Mesodermal cell (in vitro differentiated cells): ENCODE results near the gene CALML3.

Experiments used
- H3K27ac ChIP-seq: 2 replicates; pipeline ENCODE4 v1.7.0; 2013; ENCODE audit warnings: mild to moderate bottlenecking, low read depth, low read length, moderate library complexity; ENCODE audit not compliant: severe bottlenecking
- H3K36me3 ChIP-seq: 2 replicates; pipeline ENCODE4 v1.7.1; 2013; ENCODE audit warnings: mild to moderate bottlenecking, low read length, moderate library complexity; ENCODE audit not compliant: control insufficient read depth, insufficient read depth
- H3K4me1 ChIP-seq: one replicate; pipeline ENCODE4 v1.7.1; 2013; ENCODE audit warnings: mild to moderate bottlenecking, low read length; ENCODE audit not compliant: insufficient read depth, control insufficient read depth, poor library complexity, severe bottlenecking
- H3K4me3 ChIP-seq: 2 replicates; pipeline ENCODE4 v1.7.0; 2013; ENCODE audit warnings: low read length, control low read depth, mild to moderate bottlenecking; ENCODE audit not compliant: insufficient read depth, poor library complexity, severe bottlenecking; ENCODE audit errors: extremely low read depth
- H3K9me3 ChIP-seq: 2 replicates; pipeline ENCODE4 v1.7.1; 2013; ENCODE audit warnings: mild to moderate bottlenecking, low read length, moderate library complexity; ENCODE audit not compliant: control insufficient read depth
- WGBS, 2 experiments: methylation state at CpG; one replicate each; pipeline ENCODE4 v1.1.5; 2013; ENCODE audit warnings: missing lambda C conversion rate in 2 of 2; ENCODE audit not compliant: insufficient coverage in 2 of 2; 5-methylcytosine and 5-hydroxymethylcytosine counted together

Gene CALML3

GRCh38 chr10:5575482-5576153, 50.9 kb downstream of the CALML3 start:
- Histone ChIP-seq H3K27ac (no peak overlapping the region), H3K36me3 (no peaks in the 10 kb centered on the region), H3K4me3 (no peak overlapping the region), H3K4me1 (peaks cover 26% of the 10 kb centered on the region), H3K9me3 (no peaks in the 10 kb centered on the region)
- WGBS, 2 experiments = 90 to 91% methylated on average over 21 to 23 of the region's 23 CpGs

- Histone ChIP-seq H3K4me3 (no peak overlapping the region), H3K9me3 (no peaks in the 10 kb centered on the region), H3K36me3 (no peaks in the 10 kb centered on the region), H3K4me1 (peaks cover 26% of the 10 kb centered on the region), H3K27ac (no peak overlapping the region)
- 92 to 96% methylated on average over 4 of the region's 4 CpGs for WGBS, 2 experiments
Observed at GRCh38 chr10:5576154-5576748, 51.5 kb downstream of the CALML3 start.
